NK-92 treated with Interleukin-12 subunit alpha and Interleukin-12 subunit beta, amount 100 ng/mL, for 24 hours (cell line): ENCODE data around the gene LIN52.

ENCODE experiments used
- DNase-seq: peaks from one replicate; lab custom pipeline; 2025; lab: John Stamatoyannopoulos, UW

Gene LIN52, protein sequence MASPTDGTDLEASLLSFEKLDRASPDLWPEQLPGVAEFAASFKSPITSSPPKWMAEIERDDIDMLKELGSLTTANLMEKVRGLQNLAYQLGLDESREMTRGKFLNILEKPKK

GRCh38 chr14:74084277-74085046 is at the start of gene LIN52, which contains the start of gene ALDH6A1:
LIN52 (plus strand) TSS chr14:74084956; CDS start chr14:74084975, 19 bp downstream.
ALDH6A1 (minus strand) TSS chr14:74084453; CDS start chr14:74084394, 59 bp downstream.
- DNase-seq = peak; percentile 100

DNA sequence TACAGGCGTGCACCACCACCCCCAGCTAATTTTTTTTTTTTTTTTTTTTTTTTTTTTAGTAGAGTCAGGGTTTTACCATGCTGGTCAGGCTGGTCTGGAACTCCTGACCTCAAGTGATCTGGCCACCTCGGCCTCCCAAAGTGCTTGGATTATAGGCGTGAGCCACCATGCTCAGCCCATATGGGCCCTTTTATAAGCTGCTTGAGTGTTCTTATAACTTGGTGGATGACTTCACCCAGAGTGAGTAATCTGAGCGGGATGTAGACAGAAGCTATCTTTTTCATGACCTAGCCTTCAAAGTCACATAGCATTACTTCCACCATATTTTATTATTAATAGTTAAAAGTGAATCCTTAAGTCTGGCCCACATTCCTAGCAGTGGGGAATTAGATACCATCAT is 49.2 kb upstream of the LIN52 start:
- no peak for DNase-seq

GRCh38 chr14:74038020-74038859 is 46.5 kb upstream of the LIN52 start:
- DNase-seq = no peak

DNA sequence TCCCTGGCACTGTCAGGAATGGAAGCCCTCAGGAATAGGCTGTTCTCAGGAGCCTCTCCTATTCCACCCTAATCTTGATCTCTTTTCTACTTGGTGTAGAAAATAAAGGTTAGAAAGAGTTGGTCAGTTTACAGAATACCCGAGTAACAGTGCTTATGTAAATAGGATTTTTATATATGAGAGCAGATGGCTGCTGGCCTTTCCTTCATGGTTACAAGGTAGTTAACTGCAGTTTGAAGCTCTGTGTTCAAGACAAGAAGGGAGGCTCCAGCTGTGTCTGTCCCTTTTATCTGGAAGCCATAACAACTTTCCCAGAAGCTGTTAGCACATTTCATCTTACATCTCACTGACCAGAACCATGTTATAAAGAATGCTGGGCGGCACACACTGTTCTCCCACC is 42.5 kb upstream of the LIN52 start:
- DNase-seq = no peak

DNA sequence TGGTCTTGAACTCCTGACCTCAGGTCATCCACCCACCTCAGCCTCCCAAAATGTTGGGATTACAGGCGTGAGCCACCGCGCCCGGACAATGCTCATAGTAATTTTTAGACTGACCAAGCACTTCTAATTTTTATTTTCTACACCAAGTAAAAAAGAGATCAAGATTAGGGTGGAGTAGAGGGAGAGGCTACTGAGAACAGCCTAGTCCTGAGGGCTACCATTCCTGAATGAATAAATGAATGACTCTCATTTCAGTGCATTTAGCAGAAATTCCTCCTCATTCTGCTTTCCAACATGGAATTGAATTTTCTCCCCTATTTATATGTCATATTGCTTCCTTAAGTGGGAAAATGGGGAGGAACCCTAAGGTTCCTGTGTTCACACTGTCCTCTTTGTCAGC is 39.2 kb upstream of the LIN52 start:
- no peak for DNase-seq

DNA sequence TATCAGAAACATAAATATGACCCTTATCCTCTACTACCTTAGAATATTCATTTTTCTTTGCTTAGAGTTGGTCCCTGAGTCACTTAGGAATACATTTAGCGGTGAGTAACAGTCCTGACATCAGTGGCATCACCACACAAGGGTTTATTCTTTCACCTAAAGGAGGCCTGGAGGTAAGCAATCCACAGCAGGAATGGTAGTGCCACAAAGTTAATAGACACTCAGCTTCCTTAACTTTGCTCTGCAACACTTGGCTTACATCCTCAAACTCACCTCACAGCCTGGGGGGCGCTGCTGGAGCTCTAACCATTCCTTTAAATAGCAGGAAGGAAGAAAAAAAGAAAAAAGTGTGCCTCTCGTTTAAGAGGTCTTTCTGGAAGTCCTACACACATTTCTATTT is 36.5 kb upstream of the LIN52 start:
- DNase-seq = no peak

- no peak for DNase-seq
These were observed 34.8 kb upstream of the LIN52 start for GRCh38 chr14:74049876-74050495.

DNA sequence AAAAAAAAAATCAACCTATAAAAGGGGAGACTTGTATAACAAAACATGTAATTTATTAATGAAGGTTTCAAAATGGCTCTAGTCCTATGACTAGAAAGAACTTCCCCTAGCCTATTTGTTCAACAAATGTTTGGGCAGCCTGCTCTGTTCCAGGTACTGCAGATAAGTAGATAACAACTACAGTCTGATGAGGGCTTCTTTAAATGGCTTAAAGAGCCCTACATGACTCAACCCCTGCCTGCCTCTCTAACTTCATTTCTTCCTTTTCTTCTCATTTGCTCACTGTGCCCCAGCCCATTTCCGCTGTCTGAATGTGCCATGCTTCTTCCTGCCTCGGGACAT is 22.0 kb upstream of the LIN52 start:
- DNase-seq = no peak

DNA sequence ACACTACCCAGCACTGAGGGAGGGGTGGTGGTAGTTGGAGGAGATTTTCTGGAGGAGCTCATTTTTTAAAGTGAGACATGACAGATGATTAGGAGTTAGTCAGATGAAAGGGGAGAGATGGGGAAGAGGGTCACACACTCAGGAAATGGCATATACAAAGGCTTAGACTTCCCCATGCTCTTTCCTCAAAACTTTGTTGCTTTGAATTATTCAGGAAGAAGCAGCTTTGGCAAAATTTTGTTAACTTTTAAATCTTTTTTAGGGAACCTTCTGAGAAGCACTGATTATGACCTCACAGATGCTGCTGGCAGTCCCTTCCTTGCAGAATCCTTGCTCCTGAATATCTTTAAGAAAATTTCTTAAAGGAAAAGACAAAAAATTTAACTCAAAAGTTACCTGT is 20.3 kb upstream of the LIN52 start:
- no peak for DNase-seq

GRCh38 chr14:74064883-74065282 is 19.9 kb upstream of the LIN52 start:
- no peak for DNase-seq

DNA sequence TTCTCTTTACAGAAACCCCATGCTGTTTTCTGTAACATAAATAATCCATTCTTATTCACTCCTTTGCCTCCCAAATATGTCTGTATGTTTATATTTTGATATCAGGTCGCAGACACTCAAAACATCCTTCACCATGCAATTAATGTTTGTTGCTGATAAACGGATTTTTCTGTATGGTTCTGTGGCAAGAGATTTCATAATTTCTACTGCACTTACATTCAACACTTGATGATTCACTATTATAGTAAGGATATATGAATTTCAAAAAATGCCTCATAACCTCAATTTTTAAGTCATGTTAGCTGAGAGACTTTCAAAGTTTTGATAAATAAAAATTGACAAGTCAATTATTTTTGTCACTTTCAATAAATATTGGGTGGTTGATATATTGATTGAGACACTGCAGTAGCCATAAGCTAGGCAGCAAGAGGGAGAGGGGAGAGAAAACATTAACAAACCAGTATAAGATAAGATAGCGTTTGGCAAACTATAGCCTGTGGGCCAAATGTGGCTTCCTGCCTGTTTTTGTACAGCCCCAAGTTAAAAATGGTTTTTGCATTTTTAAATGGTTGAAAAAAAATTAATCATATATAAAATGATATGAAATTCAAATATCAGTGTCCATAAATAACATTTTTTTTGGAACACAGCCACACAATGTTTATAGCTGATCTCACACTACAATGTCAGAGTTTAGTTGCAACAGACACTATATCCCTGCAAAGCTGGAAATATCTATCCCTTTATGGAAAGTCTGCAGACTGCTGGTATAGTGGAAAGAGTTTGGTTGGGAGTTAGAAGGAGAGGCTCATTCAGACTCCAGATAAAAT is 18.8 kb upstream of the LIN52 start:
- no peak for DNase-seq

GRCh38 chr14:74077401-74077800 is 7.4 kb upstream of the LIN52 start:
- DNase-seq = no peak

DNA sequence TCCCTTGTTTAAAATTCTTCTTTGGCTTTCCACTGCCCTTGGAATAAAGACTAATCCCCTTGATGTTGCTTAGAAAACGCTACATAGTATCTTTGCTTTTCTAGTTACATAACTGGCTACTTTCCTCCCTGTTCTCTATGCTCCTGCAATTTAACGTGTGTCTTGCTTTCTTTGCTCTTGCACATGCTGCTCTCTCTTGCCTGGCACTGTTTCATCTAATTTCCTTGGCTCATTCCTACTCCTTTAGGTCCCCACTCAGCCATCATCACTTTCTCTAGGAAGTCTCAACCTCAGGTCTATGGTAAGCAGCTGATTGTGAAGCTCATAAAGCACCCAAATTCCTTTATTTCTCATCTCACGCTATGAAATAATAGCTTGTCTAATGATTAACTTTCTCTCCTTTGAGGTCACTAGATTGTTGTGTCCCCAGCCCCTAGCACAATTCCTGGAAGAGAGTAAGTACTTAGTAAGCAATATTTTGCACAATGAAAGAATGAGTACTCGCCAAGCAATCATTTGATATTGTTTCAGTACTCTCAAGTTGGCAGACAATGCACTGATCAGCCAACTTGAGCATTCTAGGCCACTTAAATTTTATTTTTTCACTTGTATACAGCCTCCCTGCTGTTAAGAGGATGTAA is 3.8 kb upstream of the LIN52 start:
- DNase-seq = no peak

- DNase-seq = no peak
These were observed 3.3 kb upstream of the LIN52 start for GRCh38 chr14:74081491-74081890.

- DNase-seq = no peak
These were observed 1.6 kb upstream of the LIN52 start for GRCh38 chr14:74083161-74083560.

DNA sequence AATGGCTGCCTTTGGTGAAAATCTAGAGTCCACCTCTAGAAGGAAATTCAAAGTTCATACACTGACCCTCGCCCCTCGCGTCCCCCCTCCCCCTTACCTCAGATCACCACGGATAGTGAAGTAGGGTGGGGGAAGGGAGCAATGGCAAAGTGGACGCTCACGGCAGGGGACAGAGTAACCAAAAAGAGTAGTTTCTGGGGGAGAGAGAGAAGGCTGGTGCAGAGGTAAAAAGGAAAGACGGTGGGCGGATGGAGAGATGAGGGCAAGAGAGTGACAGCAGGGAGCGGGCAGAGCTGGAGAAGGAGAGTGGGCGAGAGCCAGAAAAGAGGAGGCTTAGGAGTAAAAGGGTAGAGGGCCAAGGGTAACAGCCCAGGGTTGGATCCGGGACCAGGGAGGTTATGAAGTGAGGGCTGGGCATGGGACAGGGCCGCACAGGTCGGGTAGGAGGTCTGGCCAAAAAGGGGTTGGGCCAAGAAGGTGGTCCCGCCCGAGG is 926 bp upstream of the LIN52 start:
- no peak for DNase-seq

DNA sequence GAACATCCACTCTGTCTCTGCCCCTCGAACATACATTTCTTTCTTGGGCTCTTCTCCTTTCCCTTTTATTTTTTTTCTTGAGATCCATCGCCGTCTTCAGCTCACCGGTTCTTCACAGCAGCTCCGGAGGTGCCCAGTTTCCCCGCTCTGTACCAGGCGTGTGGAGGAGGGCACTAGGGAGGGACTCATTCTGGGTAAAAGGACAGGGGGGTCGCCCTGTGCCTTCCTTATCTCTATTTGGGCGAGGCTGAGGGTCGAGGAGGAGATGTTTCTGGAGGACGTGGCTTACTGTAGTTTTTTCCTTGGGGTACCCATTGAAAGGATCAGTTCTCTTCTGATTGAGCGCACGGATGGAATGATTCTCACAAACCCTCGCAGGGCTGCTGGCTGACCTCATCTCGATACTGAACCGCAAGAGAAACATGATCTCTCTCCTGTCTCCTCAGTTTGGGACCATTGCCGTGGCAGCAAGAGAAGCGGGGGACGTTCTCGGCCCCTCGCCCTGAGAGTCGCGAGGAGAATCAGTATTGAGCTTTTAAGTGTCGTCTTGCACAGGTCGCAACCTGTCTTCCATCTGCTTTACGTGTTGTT is 386 bp downstream of the LIN52 start:
- DNase-seq = no peak

DNA sequence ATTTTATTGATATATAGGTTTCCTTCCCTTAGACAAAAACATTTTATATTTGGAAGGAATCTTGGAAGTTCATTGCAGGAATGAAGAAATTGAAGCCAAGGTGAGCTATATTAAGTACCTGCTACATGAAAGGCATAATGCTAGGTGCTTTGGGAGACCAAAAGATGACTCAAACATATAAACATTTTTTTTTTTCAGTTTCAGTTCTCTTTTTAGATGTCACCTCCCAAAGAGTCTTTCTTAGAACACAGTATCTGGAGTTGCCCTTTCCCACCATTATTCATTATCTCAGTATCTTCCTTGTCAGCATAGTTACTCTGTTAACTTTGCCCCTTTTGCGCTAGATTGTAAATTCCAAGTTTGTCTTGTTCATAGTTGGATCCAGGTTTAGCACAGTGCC is 1.1 kb downstream of the LIN52 start:
- DNase-seq = no peak

DNA sequence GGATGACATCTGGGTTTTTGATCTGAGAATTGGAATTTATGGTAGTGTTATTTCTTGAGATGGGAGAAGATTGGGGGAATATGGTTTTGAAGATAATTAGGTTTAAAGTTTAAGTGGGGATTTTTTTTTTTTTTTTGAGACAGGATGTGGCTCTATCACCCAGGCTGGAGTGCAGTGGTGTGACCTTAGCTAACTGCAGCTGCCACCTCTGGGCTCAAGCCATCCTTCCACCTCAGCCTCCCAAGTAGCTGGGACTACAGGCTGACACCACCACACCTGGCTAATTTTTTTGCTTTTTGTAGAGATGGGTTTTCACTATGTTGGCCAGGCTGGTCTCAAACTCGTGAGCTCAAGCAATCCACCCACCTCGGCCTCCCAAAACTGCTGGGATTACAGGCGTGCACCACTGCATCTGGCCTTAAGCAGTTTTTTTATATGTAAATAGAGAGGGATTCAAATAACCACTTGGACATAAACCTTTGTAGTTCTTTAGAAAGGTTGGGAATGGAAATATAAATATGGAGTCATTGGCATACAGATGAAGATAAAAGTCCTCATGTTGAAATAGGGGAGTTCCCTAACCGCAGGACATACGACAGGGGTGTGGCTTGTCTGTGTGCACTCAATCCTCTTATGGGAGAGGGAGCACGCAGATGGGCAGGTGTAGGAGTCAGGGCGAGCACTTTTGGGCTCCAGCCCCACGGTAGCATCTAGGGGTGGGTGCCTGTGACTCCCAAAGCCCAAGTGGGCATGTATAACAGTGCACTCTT is 4.7 kb downstream of the LIN52 start:
- DNase-seq = peak; percentile 16

DNA sequence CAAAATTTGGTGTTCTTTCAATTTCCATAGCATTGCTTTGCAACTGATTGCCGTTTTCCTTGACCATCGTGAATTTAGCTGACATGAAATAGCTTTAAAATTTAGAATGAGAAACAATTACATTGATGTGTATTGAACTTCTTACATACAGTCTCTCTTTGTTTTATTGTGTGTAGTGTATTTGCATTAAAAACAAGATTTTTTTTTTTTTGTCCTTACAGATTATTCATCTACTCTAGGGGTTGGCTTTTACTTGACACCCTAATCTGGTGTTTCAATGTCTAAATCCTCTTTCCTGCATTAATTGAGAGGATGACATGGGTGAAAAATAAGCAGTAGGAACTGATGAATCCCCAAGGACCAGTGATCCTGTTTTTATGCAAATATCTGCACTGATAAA is 20.6 kb downstream of the LIN52 start:
- DNase-seq = no peak
